IPS-NIHi11 (cell line): ENCODE results near the gene TRIM23.
A peak's percentile ranks its signal among the peaks of the same experiment; 100 is the strongest.
"Not testable (repeated sequence)": the region's sequence is repeated elsewhere in the genome, so short reads cannot be mapped to it uniquely, and the experiment has no call there.

Experiments
- DNase-seq: peaks from one replicate; pipeline ENCODE4 v3.0.0; 2012; ENCODE audit warnings: mixed read lengths, low spot score

Gene TRIM23

DNA sequence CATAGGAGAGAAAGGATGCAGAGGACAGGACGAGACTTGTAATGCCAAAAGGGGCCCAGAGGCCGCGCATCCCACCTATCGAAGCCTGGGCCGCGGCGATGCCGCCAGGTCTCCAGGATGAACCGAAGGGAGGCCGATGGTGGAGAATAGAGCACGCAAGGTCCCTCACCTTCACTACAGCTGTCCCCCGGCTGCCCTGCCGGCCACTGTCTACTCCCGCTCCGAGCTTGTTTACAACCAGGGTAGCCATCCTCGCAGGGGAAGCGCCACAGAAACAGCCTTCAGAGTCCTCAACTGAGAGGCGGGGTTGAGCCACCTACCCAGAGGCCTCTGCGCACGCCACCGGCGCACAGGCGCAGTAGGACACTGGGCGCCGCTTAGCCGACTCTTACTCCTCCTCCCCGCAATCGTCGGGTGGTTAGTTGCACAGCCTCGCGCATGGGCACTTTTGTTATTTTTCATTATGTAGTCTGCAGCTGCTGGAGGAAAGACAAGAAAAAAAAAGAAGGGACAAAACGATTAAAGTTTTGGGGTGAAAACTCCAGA lies at the start of gene TRIM23:
Gene TRIM23 (minus strand): TSS at position 309 of the 546 bp plus-strand sequence. CDS start 59 bp downstream, at position 250.
- peak; percentile 87 for DNase-seq

DNA sequence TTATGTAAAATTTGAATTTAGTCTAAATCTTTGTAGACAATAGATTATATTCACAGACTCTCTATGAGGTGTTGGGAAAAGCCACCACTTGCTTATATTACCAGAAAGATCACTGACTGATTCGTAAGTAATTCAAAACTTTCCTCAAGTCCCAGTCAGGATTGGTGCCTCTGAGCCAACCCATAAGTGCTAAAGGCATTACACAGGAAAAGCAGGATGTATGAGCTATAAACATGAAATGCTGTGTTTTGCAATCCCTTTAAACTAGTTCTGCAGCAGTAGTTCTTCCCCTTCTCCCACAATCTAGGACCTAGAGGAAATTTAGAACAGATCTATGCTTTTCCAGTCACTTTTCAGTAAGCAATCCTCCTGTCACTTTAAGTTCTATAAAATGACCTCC lies 48.7 kb upstream of the TRIM23 start:
- no peak for DNase-seq

- DNase-seq = no peak
Measured at GRCh38 chr5:65668696-65669095, 44.6 kb upstream of the TRIM23 start.

DNA sequence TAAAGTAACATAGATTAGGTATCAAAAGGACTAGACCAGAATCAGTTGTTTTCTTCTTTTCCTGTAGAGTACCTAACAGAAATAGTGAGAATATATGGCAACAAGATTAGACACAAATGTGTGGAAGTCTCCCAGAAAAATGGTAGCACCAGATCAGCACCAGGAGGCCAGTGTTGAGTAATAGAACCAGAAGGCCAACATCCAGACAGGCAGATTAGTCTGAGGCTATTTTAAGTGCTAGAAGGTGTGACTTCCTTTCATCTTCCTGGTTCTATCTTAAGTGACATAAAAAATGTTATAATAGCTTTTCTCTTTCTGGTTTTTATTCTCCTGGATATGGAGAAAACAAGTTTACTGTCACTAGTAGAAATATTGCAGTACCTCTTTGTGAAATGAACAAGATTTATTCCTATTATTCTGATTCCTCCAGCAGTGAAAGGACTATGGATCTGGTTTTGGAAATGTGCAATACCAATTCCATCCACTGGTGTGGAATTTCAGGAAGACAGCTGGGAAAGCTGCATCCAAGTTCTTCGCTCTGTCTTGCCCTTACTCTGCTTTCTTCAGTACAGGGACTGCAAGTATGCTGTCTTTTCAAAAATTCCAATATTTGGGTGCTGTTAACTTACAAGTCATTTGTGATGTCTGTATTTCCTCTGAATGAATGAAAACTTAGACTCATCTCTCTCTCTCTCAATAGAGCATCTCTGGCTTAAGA lies 39.8 kb upstream of the TRIM23 start:
- peak; percentile 39 for DNase-seq

DNA sequence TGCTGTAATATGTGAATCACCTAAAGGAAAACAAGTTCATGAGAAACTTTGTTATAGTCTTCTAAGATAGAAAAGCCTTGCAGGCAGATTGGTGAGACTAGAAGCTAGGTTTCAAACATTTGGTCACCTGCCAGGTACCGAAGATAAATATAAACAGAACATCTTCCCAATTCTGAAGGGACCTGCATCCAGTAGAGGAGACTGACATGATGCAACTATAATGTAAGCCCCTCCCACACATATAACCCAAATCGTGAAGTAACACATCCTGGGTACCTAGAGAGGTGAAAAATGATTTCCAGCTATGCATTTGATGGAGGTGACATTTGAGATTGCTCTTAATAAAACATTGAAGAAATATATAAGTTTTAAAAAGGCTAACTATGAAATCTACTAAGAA lies 30.6 kb upstream of the TRIM23 start:
- no peak for DNase-seq

GRCh38 chr5:65651144-65651543 lies 27.0 kb upstream of the TRIM23 start:
- DNase-seq = no peak

GRCh38 chr5:65647941-65648340 lies 23.8 kb upstream of the TRIM23 start:
- peak; percentile 16 for DNase-seq

- no peak for DNase-seq
Measured at GRCh38 chr5:65646938-65647337, 22.8 kb upstream of the TRIM23 start.

- DNase-seq = no peak
Measured at GRCh38 chr5:65640240-65640639, 16.1 kb upstream of the TRIM23 start.

DNA sequence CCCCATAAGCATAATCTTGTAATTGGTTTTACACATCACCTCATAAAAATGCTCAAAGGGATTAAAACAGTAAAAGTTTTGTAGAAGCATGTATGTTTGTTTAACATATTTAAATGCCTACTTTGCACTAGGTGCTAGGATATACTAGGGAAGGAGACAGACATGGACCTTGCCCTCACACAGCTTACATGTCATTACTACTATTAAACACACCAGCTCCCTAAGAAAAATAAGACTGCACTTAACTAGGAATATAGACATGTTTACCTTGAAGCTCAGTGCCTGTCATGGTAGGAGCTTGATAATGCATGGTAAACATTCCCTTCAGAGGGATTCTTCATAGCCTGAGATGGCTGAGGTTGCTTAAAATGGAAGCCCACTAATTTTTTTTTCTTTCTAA lies 6.8 kb upstream of the TRIM23 start:
- DNase-seq = no peak

DNA sequence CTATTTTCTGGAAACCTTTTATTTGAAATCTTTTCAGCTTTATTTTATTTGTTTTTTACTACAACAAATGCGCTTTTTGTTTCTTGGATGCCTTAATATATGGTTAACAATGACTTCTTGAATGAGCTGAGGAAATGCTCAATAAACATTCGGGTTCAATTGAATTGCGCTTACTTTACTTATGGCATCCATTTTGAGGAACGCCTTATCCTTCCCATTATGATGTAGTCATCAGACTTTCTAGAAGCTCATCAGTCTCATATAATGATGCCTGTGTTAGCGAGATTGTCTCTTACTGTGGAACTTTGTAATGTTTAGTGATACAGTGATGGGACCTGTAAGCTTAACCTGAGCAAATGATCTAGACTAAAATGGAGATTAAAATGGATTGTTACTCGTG lies 1.6 kb upstream of the TRIM23 start:
- DNase-seq = no peak

DNA sequence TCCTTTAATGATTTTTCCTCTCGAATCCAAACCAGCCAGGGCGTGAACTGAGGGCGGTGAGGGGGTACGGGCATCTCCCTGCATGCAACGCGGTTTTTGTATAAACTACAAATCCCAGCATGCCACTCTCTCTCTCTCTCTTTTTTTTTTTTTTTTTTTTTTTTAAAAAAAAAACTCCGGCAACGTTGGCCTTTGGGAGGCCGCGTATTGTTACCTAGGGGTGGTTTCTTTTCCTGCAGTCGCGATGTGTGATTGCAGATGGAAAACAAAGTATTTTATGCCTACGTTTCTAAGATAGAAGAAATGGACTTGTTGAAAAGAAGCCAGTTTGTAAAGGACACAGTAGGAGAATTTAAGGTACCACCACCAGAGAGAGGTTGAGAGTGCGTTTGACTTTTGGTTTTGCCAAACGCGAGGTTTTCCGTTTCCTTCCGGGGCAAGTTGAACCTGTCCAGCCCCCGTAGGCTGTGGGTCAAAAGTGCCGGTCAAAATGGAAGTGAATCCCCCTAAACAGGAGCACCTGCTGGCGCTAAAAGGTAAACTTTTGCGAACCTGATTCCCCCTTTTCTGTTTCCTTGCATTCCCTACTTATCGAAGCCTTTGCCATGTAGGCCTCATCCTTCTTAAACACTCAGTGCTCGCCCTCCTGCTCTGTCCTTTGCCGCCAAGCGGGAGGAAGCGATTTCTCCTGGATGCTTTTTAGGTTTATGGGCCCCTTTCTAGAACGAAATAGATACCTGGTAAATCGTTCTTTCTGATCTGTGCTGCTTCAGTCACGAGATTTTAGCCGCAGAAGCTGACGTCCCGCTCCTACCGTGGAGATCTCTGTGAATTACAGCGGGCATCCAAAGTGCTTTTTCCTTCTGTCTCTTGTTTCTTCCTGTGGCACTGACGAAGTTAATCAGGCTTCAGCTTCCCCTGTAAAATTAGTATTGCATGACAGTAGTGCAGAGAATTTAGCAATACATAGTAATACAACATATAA lies 730 bp upstream of the TRIM23 start, which contains the start of the genes SHLD3 and TRAPPC13:
Gene SHLD3 (plus strand): TSS at position 457 of the 985 bp plus-strand sequence. CDS start 4,561 bp downstream, outside the sequence.
Gene TRAPPC13 (plus strand): TSS at position 457 of the 985 bp plus-strand sequence. CDS start 34 bp downstream, at position 491.
- peak; percentile 72 for DNase-seq

DNA sequence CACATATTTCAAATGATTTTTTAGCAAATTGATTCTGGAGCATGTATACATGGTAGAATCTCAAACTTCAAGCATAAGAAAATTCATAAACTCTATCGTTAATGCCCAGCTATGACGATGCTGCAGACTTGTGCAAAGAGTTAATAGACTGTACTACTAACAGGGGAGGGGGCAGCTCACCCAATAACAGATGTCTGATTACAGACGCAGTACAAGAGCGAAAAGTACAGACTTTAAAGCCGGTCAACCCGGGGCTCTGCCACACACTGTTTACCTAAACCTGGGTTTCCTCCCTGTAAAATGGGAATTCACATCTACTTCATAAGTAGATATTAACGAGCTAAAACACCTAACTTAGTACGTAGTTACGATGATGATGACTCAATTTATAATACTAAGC lies 651 bp downstream of the TRIM23 start:
- DNase-seq = no peak

DNA sequence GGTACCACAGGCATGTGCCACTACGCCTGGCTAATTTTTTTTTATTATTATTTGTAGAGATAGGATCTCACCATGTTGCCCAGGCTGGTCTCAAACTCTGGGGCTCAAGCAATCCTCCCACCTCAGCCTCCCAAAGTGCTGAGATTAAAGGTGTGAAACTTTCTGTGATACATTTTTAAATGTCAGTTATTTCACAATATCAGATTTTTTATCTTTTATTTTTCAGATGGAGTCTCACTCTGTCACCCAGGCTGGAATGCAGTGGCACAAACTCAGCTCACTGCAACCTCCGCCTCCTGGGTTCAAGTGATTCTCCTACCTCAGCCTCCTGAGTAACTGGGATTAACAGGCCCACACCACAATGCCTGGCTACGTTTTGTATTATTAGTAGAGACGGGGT lies 2.2 kb downstream of the TRIM23 start:
- DNase-seq = not testable (repeated sequence)

GRCh38 chr5:65620021-65620420 lies 4.1 kb downstream of the TRIM23 start:
- DNase-seq = no peak

GRCh38 chr5:65612298-65612907 lies 11.7 kb downstream of the TRIM23 start:
- no peak for DNase-seq

DNA sequence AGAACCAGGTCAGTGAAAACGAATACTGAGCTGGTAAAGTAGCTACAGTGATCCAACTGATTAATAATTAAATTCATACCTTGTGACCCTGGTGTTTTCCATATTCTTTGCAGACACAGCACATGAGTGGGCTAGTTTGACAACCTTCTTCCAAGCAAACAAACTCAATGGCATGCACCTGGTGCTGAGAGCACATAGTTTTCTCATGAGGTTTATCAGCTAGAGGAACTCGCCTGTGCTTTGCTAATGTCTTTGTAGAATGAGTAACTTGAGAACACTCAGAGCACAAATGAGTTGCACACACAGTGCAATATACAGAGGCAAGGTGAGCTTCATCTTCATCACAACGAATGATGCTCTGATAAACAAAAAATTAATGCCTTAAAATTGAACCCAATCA lies 12.6 kb downstream of the TRIM23 start:
- no peak for DNase-seq

GRCh38 chr5:65601761-65602160 lies 22.4 kb downstream of the TRIM23 start:
- DNase-seq = not testable (repeated sequence)

DNA sequence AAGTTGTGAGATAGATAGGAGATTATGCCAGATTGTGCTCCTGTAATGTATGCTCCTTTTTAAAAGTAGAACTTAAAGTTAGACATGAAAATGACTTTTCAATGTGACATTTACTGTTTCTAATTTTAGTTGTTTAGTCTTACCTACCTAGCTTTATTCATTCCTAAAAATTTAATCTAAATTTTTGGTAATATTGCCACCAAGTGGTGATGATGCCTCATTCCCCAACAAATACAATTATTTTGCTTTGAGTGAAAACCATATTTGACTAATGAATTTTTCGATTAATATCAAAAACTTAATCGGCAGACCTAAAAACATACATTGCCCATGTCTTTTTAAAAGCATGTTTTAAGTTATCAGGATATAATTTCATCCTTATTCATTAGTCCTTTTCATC lies 35.4 kb downstream of the TRIM23 start:
- DNase-seq = no peak

GRCh38 chr5:65577141-65577540 lies 47.0 kb downstream of the TRIM23 start:
- DNase-seq = no peak

DNA sequence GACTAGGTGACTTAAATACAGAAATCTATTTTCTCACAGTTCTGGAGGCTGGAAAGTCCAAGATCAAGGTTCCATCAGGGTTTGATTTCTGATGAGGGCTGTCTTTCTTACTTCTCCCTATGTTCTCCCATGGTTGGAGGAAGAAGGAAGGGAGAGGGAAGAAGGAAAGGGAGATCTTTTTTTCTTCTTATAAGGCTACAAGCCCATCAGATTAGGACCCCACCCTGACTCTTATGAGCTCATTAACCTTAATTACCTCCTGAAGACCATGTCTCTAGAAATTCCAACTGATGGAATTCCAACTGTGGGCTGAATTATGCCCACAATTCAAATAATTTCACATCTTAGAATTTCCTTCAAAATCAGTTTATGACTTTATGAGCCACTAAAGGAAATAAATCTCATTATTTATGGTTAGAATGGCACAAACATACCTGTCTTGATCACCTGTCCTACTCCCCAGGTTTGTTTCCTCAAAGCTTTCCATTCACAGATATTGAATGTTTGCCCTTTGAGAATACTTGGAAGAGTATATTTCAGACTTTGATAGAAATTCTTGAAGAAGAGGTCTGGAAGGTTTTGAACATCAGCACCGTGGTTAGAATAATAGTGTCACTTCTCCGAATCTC lies 53.4 kb downstream of the TRIM23 start:
- no peak for DNase-seq

DNA sequence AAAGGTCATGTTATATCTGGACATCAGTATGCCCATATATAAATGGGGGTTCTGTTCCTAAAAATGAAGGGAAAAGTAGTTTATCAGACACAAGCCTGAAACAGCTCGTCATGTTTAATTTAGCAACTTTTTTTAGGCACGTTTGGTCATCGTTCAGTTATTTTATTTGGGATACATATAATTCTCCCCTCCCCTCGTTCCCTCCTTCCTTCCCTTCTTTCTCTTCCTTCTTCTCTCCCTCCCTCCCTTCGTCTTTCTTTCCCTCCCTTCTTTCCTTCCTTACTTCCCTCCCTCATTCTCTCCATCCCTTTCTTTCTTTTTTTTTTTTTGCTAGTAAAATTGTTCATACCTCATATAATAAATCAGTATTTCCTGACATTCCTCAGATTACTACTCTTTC lies 57.6 kb downstream of the TRIM23 start:
- DNase-seq = no peak
